GM18502 (cell line): ENCODE measurements around the gene GOSR2.
"Not testable (repeated sequence)": the region's sequence is repeated elsewhere in the genome, so short reads cannot be mapped to it uniquely, and the experiment has no call there.

ENCODE experiments used
- ATAC-seq: cut with Tn5 transposase; IDR thresholded peaks from one replicate; pipeline ENCODE4 v1.9.1; 2021; ENCODE audit warnings: mild to moderate bottlenecking; ENCODE audit not compliant: unreplicated experiment, poor library complexity

GOSR2 gene

GRCh38 chr17:46984341-46984740, 61.4 kb downstream of the GOSR2 start:
- no peak for ATAC-seq

- ATAC-seq, result no peak
Observed at GRCh38 chr17:46984892-46985291, 61.9 kb downstream of the GOSR2 start.

GRCh38 chr17:46986366-46986765, 63.4 kb downstream of the GOSR2 start:
- ATAC-seq, result no peak

GRCh38 chr17:46987927-46988326, 65.0 kb downstream of the GOSR2 start:
- ATAC-seq, result not testable (repeated sequence)

GRCh38 chr17:46989637-46990431, 66.9 kb downstream of the GOSR2 start:
- ATAC-seq, result no peak

- no peak for ATAC-seq
Observed at GRCh38 chr17:46991617-46992016, 68.7 kb downstream of the GOSR2 start.
